K562 (cell line): Measurements from ENCODE around the gene HLA-DQA2. TPM values are rescaled to one million over a fixed set of nuclear protein-coding genes. Genes with fewer than 3 reads are reported as not detected.
"Not testable (repeated sequence)": the region's sequence is repeated elsewhere in the genome, so short reads cannot be mapped to it uniquely, and the experiment has no call there.

Source experiments
- ATAC-seq: fragments of 200-7000 bp; cut with Tn5 transposase; 3 replicates; pipeline ENCODE4 v1.9.1; 2020; ENCODE audit warnings: moderate library complexity
- BruUV-seq: library from RNA; stranded (reverse); fragments of 400-500 nt; replicated peaks from 2 replicates; lab custom pipeline; 2021; lab: Mats Ljungman, UMichigan
- CTCF ChIA-PET: fragments of 300-600 bp; formaldehyde crosslinking; extraction: SDS; loops from one replicate; lab custom pipeline; 2021; ENCODE audit warnings: low intra/inter-chr PET ratio; lab: Yijun Ruan, JAX
- POLR2A ChIA-PET: fragments of 300-600, 350-650 bp; sonication (Branson Sonifier 250); formaldehyde crosslinking; extraction: SDS; loops from one replicate; lab custom pipeline; 2021; ENCODE audit warnings: antibody characterized with exemption, inconsistent platforms; lab: Yijun Ruan, JAX
- DNase-seq, 4 experiments: peaks; one replicate each; pipeline versions ENCODE4 v3.0.0 to v3.0.0-alpha.2; 2011 to 2018; ENCODE audit warnings: low spot score in 3 of 4, mixed read lengths in 3 of 4; ENCODE audit errors: extremely low read depth in 1 of 4
- FAIRE-seq: peaks from 2 replicates; lab custom pipeline; 2011; peaks lifted over from hg19 to GRCh38; lab: Jason Lieb, UNC
- H2AFZ ChIP-seq: 2 replicates; pipeline ENCODE4 v1.6.0; 2011; ENCODE audit warnings: low read depth, low read length, control low read depth, inconsistent platforms
- H3K27ac ChIP-seq: fragments of 200-600 bp; 3 replicates; pipeline ENCODE4 v1.8.0; 2011; ENCODE audit warnings: low read depth, mild to moderate bottlenecking, control low read depth, inconsistent platforms, low read length, moderate library complexity, mixed read lengths; ENCODE audit errors: extremely low read depth
- H3K27me3 ChIP-seq, 2 experiments: fragments of 300-600 bp in 1 of 2; 2 replicates in 1 of 2; 3 replicates in 1 of 2; pipeline versions ENCODE4 v1.6.0 to v1.8.0; 2011; ENCODE audit warnings: inconsistent platforms in 2 of 2, low read length in 2 of 2, mild to moderate bottlenecking in 1 of 2, mixed read lengths in 1 of 2, moderate library complexity in 1 of 2; ENCODE audit not compliant: control insufficient read depth in 2 of 2, insufficient read depth in 2 of 2
- H3K36me3 ChIP-seq: fragments of 300-600 bp; 3 replicates; pipeline ENCODE4 v1.8.0; 2011; ENCODE audit warnings: mild to moderate bottlenecking, low read length, inconsistent platforms; ENCODE audit not compliant: control insufficient read depth, insufficient read depth
- H3K4me1 ChIP-seq, 2 experiments: fragments of 200-600 bp in 1 of 2; replicated peaks in 1 of 2; 2 replicates in 1 of 2; 3 replicates in 1 of 2; pipeline versions ENCODE4 v1.5.1 to v1.8.0; 2011; ENCODE audit warnings: inconsistent platforms in 2 of 2, low read length in 2 of 2, mild to moderate bottlenecking in 1 of 2, mixed read lengths in 1 of 2, moderate library complexity in 1 of 2; ENCODE audit not compliant: control insufficient read depth in 2 of 2, insufficient read depth in 2 of 2
- H3K4me2 ChIP-seq: 2 replicates; pipeline ENCODE4 v1.6.1; 2011; ENCODE audit warnings: low read length, control low read depth, inconsistent platforms, mixed read lengths; ENCODE audit not compliant: insufficient read depth
- H3K4me3 ChIP-seq: fragments of 200-600 bp; sonication (generic), shearing (Covaris generic); 2 replicates; pipeline ENCODE4 v1.5.1; 2016; ENCODE audit warnings: control low read depth, inconsistent platforms
- H3K79me2 ChIP-seq: fragments of 200-600 bp; 3 replicates; pipeline ENCODE4 v1.8.0; 2011; ENCODE audit warnings: low read length, inconsistent platforms; ENCODE audit not compliant: control insufficient read depth, insufficient read depth
- H3K9ac ChIP-seq, 2 experiments: 2 replicates each; pipeline versions ENCODE4 v1.6.0 to v1.6.1; 2011; ENCODE audit warnings: low read depth in 2 of 2, low read length in 2 of 2, control low read depth in 1 of 2, inconsistent platforms in 1 of 2, mild to moderate bottlenecking in 1 of 2, mixed read lengths in 1 of 2; ENCODE audit not compliant: insufficient read depth in 1 of 2
- H3K9me1 ChIP-seq: one replicate; pipeline ENCODE4 v1.6.0; 2011; ENCODE audit warnings: inconsistent platforms, mild to moderate bottlenecking, low read length, moderate library complexity; ENCODE audit not compliant: control insufficient read depth, insufficient read depth
- H3K9me3 ChIP-seq: replicated peaks from 2 replicates; pipeline ENCODE4 v1.5.1; 2011; ENCODE audit warnings: low read depth, low read length, inconsistent platforms; ENCODE audit not compliant: control insufficient read depth, insufficient read depth
- H4K20me1 ChIP-seq: replicated peaks from 2 replicates; pipeline ENCODE4 v1.6.1; 2011; ENCODE audit warnings: low read length, inconsistent platforms, mixed read lengths; ENCODE audit not compliant: control insufficient read depth, insufficient read depth
- MCM5 ChIP-seq: fragments of 450-650 bp; IDR thresholded peaks from 2 replicates; pipeline ENCODE4 v1.6.1; 2016; ENCODE audit warnings: low read depth
- ZNF146 ChIP-seq: IDR thresholded peaks from one replicate; pipeline ENCODE4 v1.6.1; 2018; ENCODE audit warnings: missing compliant biosample characterization; ENCODE audit not compliant: unreplicated experiment
- ZNF512 ChIP-seq: IDR thresholded peaks from 2 replicates; pipeline ENCODE4 v1.6.1; 2016; ENCODE audit warnings: missing genetic modification characterization, missing compliant biosample characterization
- WGBS: fragments of 100-300 bp; shearing (Covaris generic); methylation state at CpG from one replicate; pipeline ENCODE4 v1.1.6; 2016; ENCODE audit warnings: low coverage, mixed read lengths; ENCODE audit not compliant: insufficient coverage; ENCODE audit errors: missing lambda C conversion rate; 5-methylcytosine and 5-hydroxymethylcytosine counted together
- in situ Hi-C: fragments of 300-500 bp; cut with MboI; formaldehyde crosslinking; loops from 4 replicates; pipeline ENCODE4 v1.15.0; 2018; ENCODE audit warnings: inconsistent platforms, mixed read lengths
- intact Hi-C: fragments of 100-400 bp; cut with micrococcal nuclease; formaldehyde crosslinking; loops from 2 replicates; pipeline ENCODE4 v1.14.2; 2022
- polyA plus RNA-seq, 8 experiments: library from polyadenylated mRNA; depleted of rRNA in 4 of 8; stranded (reverse) in 5 of 8; unstranded in 3 of 8; fragments of >200 nt; fragmentation: Nextera tagmentation in 2 of 8; fragmentation: Illumina TruSeq in 1 of 8; extraction: Ambion mirVana in 2 of 8; extraction: Trizol in 1 of 8; gene quantifications; 2 replicates each; pipeline versions ENCODE4 v1.2.1 to v1.2.3, GENCODE V29; 2011 to 2014; ENCODE audit warnings: inconsistent platforms in 1 of 8, missing spikeins in 1 of 8
- total RNA-seq, 7 experiments: library from RNA; depleted of rRNA in 6 of 7; stranded (reverse); fragments of >200 nt in 6 of 7; fragmentation: Illumina TruSeq in 2 of 7; extraction: Trizol in 2 of 7; gene quantifications; 2 replicates each; pipeline versions ENCODE4 v1.2.1 to v1.2.3, GENCODE V29; 2011 to 2021; ENCODE audit warnings: low replicate concordance in 1 of 7

Gene HLA-DQA2
- total and polyA plus RNA-seq, 9 of the 15 experiments (the other 6 are each of a cell fraction or from before 2014, with no cell fraction given), result not detected

GRCh38 chr6:32705164-32705563 lies 36.0 kb upstream of the HLA-DQA2 start:
- 0% methylated on average over 3 of the region's 3 CpGs for WGBS
- H3K27ac ChIP-seq, H3K4me3 ChIP-seq, intact Hi-C loops, H3K4me1 ChIP-seq, H3K4me2 ChIP-seq, H4K20me1 ChIP-seq, H2AFZ ChIP-seq, ATAC-seq, H3K9me1 ChIP-seq, H3K27me3 ChIP-seq, in situ Hi-C loops: not testable (repeated sequence)
- peak; percentile 33 for TF ChIP-seq ZNF146 (CRISPR knock-in tag)
- TF ChIP-seq, all 486 proteins: peak for 1; not testable (repeated sequence) for 485
- POLR2A ChIA-PET, H3K36me3 ChIP-seq, H3K9ac ChIP-seq, FAIRE-seq, H3K9me3 ChIP-seq, BruUV-seq, DNase-seq, H3K79me2 ChIP-seq, CTCF ChIA-PET: not testable (repeated sequence)

- Histone ChIP-seq H3K36me3 (no peaks in the 10 kb centered on the region), H4K20me1 (no peaks in the 10 kb centered on the region), H3K9ac (no peak overlapping the region), H3K9me3 (no peaks in the 10 kb centered on the region), H3K27ac (no peak overlapping the region), H2AFZ (no peak overlapping the region), H3K27me3 (peaks cover 0 to under 1% of the 10 kb centered on the region in 2 experiments; a peak in 1 of 5 replicates), H3K4me2 (no peak overlapping the region), H3K9me1 (no peaks in the 10 kb centered on the region), H3K4me3 (no peak overlapping the region), H3K79me2 (no peaks in the 10 kb centered on the region), H3K4me1 (no peaks in the 10 kb centered on the region)
- intact Hi-C loops, result no loop called here
- TF ChIP-seq MCM5 (no peak), ZNF512 (tag) (peak; percentile 55)
- no peak for ATAC-seq
- ChIA-PET POLR2A (no interaction called here), CTCF (no interaction called here)
- in situ Hi-C loops, result no loop called here
- no peak for FAIRE-seq
- BruUV-seq, result no TSS peak
- DNase-seq, result no peak
Measured at GRCh38 chr6:32709625-32710024, 31.6 kb upstream of the HLA-DQA2 start.
